ENCODE measurements around the gene PHETA1.

Gene PHETA1

DNA sequence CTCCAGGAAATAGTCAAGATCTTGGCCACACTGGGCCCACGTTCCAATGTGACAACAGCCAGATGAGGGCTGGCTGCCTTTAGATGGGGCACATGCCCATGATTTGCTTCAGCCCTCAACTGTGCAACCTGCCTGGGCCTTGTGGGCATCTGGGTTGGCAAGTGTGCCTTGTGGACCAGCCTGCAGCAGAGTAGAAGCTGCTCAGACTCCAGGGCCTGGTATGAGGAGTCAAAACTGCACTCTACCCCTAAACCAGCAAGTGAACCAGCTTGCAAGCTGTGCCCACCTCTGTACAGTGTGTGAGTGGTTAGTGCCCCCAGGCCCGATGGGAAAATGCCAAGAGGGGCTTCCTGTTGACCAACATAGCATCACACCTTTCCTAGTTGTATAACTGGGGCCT lies 17.9 kb downstream of the PHETA1 start:
- TF ChIP-seq GATA2 (IDR thresholded peaks at IDR 0.05; ENCODE audit: low read depth, low read length) (no peak), GATA3 (IDR thresholded peaks at IDR 0.05; ENCODE audit: low read depth, low read length) (no peak)

DNA sequence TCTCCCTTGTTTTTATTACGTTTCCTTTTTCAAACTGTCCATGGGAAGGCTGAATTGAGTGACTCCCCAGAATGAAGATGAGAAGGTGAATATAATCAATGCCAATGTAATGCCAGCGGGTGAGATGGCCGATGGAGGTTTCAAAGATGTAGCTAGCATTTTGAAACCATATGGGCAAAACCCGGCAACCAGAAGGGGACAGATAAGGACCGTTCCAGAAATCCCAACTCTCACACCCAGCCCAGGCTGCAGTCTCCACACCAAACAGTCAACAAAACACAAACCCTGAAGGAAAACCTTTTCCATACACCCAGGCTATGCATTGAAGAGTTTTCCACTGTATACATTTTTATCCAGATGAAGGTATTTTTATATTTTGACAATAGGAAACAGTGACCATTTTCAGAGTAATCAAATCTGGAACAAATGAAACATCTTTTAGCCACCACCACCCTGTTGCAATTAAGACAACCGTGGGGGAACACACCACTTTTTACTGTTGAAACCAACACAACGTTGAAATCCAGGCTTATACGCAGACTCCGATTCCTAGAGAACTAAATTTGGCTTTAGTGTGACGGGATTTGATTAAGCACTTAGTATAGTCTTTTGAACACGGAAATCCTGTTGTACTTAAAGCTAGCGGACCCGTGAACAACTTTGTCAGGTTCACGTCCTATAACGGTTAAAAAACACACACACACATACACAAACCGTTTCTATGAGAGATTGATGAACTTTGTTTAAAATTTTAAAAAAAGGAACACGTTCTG lies 19.0 kb downstream of the PHETA1 start:
- no peak for TF ChIP-seq GATA2 (IDR thresholded peaks at IDR 0.05; ENCODE audit: low read depth, low read length)
- TF ChIP-seq GATA3 (IDR thresholded peaks at IDR 0.05; ENCODE audit: low read depth, low read length), result no peak

DNA sequence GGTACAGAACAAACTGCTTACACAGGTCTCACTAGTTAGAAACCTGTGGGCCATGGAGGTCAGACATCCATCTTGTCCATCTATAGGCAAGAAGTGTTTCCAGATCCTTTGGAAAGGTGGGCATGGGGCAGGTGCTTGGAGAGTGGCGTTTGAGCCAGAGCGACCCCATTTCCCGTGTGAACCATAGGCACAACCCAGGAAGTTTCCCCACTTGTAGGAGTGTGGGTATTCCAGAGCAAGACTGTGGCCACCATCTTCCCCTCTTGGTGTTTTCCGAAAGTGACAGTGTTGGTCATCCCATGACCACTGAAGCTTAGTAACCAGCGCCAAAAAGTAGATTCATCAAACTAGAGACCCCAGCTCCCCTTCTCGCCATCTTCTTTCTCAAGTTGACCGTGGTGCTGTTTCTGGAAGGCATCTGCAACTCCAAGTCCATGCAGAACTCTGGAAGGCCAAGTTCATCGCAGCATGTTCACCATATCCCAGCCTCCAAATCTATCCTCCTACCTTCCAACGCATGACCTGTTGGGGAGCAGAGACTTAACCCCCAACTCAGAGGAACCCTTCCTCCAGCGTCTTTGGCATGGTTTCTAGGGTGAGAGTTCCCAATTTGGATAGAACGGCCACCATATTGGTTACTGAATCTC lies 19.7 kb downstream of the PHETA1 start:
- TF ChIP-seq GATA3 (IDR thresholded peaks at IDR 0.05; ENCODE audit: low read depth, low read length) (no peak), GATA2 (IDR thresholded peaks at IDR 0.05; ENCODE audit: low read depth, low read length) (no peak)

DNA sequence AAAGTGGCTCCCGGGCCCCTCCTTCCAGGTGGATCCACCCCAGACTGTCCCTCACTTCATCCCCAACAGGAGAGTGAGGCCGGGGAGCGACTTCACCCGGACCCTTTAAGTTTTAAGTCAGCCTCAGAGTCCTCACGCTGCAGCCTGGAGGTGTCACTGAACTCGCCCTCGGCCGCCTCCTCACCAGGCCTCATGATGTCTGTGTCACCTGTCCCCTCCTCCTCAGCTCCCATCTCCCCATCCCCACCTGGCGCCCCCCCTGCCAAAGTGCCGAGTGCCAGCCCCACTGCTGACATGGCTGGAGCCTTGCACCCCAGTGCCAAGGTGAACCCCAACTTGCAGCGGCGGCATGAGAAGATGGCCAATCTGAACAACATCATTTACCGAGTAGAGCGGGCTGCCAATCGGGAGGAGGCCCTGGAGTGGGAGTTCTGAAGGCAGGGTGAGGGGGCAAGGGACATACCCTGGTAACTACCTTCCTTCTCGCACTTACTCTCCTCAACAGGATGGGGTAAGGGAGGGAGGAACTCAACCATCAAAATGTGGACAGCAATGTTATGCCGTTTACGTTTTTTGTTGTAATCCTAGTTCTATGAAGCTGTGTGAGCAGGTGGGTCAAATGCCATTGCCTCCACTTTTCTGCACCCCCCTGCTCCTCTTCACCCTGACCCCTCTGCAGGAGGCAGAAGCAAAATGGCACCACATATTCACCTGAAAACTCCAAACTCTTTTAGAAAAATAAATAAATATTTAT lies 20.8 kb downstream of the PHETA1 start:
- TF ChIP-seq GATA3 (IDR thresholded peaks at IDR 0.05; ENCODE audit: low read depth, low read length) (no peak), GATA2 (IDR thresholded peaks at IDR 0.05; ENCODE audit: low read depth, low read length) (no peak)

DNA sequence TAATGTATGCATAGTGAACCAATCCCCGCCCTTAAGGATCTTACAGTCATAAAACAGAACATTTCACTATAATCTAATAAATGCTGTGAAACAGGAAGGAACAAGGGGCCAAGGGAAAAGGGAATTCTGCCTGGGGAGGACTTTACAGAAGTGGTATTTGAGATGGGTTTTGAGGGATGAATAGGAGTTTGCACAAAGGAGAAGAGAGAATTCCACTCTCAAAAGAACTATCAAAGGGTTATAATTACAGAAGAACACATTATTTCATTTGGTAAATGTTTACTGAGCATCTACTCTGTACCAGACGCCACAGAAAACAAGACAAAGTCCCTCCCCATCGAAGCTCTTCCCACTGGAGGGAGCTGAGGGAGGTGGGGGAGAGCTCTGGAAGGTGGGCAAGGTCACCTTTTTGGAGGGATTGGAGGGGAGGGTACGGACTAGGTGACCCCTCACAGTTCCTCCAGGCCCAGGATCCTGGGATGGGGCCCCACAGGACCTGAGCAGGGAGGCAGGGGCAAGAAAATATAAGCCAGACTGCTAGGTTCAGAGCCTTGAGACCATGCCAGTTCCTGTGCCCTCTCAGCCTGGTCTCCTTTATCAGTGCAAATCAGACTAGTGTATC lies 24.5 kb downstream of the PHETA1 start:
- no peak for TF ChIP-seq GATA3 (IDR thresholded peaks at IDR 0.05; ENCODE audit: low read depth, low read length)
- TF ChIP-seq GATA2 (IDR thresholded peaks at IDR 0.05; ENCODE audit: low read depth, low read length), result no peak

DNA sequence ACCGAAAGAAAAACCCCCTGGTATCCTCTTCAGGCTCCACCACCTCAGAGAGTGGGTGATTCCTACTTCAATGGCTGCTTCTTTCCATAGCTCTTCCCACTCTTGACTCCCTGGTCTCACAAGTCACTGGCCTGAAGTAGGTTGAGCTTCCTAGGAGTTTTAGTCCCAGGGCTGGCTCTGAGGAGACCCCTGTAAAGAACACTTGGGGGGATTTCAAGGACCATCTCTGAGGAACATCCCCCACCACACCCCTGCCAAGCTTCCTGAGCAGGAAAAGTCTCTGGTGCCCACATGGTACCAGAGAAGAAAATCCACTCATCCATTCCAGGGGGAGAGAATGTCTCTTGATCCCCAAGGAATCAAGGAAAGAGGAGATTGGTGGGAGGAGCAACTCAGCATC lies 25.7 kb downstream of the PHETA1 start:
- no peak for TF ChIP-seq GATA2 (IDR thresholded peaks at IDR 0.05; ENCODE audit: low read depth, low read length)
- TF ChIP-seq GATA3 (IDR thresholded peaks at IDR 0.05; ENCODE audit: low read depth, low read length), result no peak

DNA sequence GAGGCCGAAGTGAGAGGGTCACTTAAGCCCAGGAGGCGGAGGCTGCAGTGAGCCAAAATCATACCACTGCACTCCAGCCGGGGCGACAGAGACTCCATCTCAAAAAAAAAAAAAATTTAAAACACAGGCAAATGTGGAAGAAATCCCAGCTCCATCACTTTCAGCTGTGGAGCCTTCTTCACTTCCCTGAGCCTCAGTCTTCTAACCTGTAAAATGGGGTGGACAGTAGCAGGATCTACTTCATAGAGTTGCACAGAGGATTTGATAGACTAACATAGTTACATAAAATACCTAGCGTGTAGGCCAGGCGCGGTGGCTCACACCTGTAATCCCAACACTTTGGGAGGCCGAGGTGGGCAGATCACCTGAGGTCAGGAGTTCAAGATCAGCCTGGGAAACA lies 26.5 kb downstream of the PHETA1 start:
- TF ChIP-seq GATA3 (IDR thresholded peaks at IDR 0.05; ENCODE audit: low read depth, low read length) (no peak), GATA2 (IDR thresholded peaks at IDR 0.05; ENCODE audit: low read depth, low read length) (no peak)

DNA sequence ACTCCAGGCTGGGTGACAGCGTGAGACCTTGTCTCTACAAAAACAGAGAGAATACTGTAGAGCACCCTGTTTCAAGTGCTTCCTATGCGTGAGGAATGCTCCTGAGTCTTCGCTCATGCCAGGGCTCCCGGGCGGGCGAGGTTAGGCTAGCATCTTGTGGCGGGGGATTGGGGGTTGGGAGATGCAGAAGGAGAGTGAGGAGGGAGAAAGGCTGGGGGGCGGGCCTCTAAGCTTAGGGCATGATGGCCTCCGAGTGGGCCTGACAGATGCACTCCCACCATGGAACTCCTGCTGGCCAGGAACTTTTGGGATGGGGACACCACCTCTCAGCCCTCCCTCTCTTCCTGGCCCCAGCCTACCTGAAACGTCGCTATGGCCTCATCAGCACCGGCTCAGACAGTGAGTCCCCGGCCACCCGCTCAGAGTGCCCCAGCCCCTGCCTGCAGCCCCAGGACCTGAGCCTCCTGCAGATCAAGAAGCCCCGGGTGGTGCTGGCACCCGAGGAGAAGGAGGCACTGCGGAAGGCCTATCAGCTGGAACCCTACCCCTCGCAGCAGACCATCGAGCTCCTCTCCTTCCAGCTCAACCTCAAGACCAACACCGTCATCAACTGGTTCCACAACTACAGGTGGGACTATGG lies 27.3 kb downstream of the PHETA1 start:
- TF ChIP-seq GATA3 (IDR thresholded peaks at IDR 0.05; ENCODE audit: low read depth, low read length), result no peak

DNA sequence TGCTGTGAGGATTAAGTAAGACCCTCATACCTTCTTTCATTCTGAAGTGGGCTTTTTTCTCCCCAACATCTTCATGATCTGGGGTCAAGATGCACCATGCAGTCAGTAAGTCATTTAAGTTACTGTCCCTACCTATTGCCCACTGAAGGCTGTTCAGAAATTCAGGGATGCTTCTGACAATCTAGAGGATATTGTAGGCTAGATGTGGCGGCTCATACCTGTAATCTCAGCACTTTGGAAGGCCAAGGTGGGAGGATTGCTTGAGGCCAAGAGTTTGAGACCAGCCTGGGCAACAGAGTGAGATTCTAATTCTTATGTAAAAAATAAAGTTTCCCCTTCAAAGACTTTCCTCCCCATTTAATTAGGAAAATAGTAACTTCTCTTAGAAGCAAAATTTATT lies 28.7 kb downstream of the PHETA1 start:
- TF ChIP-seq GATA3 (IDR thresholded peaks at IDR 0.05; ENCODE audit: low read depth, low read length), result no peak
- TF ChIP-seq GATA2 (IDR thresholded peaks at IDR 0.05; ENCODE audit: low read depth, low read length), result no peak

DNA sequence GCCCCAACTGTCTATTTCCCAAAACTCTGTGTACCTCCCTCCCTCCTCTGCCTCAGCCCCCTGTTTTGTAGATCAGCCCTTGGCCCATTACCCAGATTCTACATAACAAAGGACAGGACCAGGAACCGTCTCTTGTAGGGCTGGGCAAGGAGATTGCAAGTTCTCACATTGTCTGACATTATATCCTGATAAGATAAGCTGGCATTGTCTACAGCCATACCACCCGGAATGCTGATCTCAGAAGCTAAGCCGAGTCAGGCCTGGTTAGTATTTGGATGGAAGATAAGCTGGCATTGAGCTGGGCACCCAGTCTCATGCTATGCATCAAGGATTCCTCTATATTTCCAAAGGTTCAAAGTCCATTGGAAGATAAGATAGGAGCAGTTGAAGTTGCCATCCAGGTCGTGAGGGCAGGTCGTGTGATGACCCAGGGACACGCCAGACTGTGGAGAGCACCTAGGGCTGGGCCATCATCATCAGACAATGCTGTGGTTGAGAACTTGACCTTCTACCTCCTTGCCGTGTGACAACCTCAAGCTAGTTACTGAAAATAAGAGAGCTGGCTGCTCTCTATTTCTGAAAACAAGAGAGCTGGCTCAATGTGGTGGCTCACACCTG lies 29.5 kb downstream of the PHETA1 start:
- TF ChIP-seq GATA3 (IDR thresholded peaks at IDR 0.05; ENCODE audit: low read depth, low read length) (no peak), GATA2 (IDR thresholded peaks at IDR 0.05; ENCODE audit: low read depth, low read length) (no peak)

DNA sequence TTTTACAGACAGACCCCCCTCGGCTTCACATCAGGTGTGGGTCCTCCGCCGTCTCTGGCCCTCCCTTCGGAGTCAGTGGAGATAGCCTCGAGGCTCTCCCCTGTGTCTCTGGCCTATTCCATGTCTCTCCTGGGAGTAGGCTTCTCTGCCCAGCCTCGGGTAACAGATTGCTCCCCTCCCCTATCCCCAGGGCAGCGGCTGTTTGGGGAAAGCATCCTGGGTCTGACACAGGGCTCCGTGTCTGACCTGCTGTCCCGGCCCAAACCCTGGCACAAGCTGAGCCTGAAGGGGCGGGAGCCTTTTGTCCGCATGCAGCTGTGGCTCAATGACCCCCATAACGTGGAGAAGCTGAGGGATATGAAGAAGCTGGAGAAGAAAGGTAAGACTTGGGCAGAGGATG lies 30.8 kb downstream of the PHETA1 start:
- TF ChIP-seq GATA2 (IDR thresholded peaks at IDR 0.05; ENCODE audit: low read depth, low read length) (no peak), GATA3 (IDR thresholded peaks at IDR 0.05; ENCODE audit: low read depth, low read length) (no peak)

DNA sequence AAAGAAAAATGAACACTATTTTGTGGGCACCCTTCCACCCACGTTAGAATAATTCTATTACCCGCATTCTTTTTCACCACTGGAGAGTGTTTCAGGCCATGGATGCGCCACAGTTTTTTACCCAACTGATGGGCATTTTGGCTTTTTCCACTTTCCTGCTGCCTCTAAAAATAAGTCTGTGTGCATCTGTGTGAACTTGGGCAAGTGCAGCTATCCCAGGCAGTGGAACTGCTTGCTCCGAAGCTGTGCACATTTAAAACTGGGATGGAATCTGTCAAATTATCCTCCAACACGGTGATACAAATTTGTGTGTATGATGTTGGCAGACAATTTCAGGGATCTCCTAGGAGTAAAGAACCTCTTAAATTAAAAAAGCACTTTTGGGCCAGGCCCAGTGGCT lies 31.5 kb downstream of the PHETA1 start:
- TF ChIP-seq GATA3 (IDR thresholded peaks at IDR 0.05; ENCODE audit: low read depth, low read length) (no peak), GATA2 (IDR thresholded peaks at IDR 0.05; ENCODE audit: low read depth, low read length) (no peak)

DNA sequence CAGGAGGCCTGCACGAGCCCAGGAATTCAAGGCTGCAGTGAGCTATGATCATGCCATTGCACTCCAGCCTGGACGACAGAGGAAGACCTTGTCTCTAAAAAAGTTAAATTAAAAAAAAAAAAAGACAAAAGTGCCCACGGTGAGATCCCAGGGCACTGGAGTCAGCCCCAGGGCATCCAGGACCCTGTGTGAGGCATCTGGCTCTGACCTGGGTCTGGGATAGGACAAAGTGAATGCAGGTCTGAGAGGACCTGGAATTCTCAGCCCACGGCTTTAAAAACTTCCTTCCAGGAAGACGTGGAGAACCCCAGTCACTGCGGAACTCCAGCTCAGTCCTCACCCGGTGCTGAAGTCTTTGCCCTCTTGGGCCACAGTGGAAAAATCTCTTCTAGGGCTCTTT lies 33.1 kb downstream of the PHETA1 start:
- no peak for TF ChIP-seq GATA2 (IDR thresholded peaks at IDR 0.05; ENCODE audit: low read depth, low read length)
- TF ChIP-seq GATA3 (IDR thresholded peaks at IDR 0.05; ENCODE audit: low read depth, low read length), result no peak

Measured in SH-SY5Y (cell line).